Esophagus muscularis mucosa (tissue), 4 donors: Measurements from ENCODE around the gene MGLL.

Source experiments
- EP300 ChIP-seq: sonication (generic); formaldehyde crosslinking; IDR thresholded peaks from one replicate; pipeline ENCODE4 v1.6.1; 2017; ENCODE audit warnings: antibody characterized with exemption
- POLR2A ChIP-seq: fragments of 450-650 bp; IDR thresholded peaks from one replicate; pipeline ENCODE4 v1.6.1; 2017; ENCODE audit warnings: antibody characterized with exemption, moderate library complexity, mild to moderate bottlenecking, low read depth
- POLR2AphosphoS5 ChIP-seq, 2 donors: sonication (generic); formaldehyde crosslinking; IDR thresholded peaks; one replicate each; pipeline ENCODE4 v1.6.1; 2017; ENCODE audit warnings: antibody characterized with exemption in 2 of 2
- TF ChIP-seq, protein P1 (sequence below), 3 experiments: fragments of 200-600 bp in 2 of 3; fragments of 450-650 bp in 1 of 3; sonication (generic) in 2 of 3; IDR thresholded peaks; one replicate each; pipeline ENCODE4 v1.5.1; 2017 to 2019; ENCODE audit warnings: antibody characterized with exemption in 3 of 3, mild to moderate bottlenecking in 2 of 3, moderate library complexity in 1 of 3

DNA sequence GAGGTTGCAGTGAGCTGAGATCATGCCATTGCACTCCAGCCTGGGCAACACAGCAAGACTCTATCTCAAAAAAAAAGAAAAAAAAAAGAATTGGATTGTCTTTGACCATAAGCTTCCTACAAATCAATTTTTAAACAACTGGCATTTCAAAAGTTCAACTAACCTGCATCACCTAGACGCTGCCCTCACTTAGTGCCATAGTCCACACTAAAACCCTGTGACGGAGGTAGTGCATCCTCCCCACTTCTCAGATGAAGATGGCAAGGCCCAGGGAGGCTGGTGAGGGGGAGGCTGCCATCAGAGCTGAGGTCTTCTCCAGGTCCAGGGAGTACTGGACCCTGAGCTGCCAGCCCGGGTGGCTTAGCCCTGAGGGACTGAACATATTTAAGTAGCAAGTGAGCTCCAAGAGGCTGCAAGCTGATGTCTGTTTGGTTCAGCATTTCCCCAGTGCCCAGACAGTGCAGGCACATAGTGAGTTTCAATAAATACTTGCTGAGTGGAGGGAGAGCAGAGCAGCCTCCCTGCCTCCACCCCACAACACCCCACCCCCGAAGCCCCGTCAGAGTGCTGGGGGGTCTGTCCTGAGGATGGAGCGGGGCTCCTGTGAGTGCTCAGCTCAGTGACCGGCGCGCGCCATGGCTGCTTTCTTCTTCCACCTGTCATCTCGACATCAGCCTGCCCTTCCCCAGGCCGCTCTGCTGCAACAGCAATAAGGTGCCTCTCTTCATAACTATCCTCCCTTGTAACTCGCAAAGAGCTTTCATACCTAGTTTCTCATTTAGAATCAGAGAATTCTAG lies 52.8 kb downstream of the MGLL start:
- TF ChIP-seq, protein P1, sequence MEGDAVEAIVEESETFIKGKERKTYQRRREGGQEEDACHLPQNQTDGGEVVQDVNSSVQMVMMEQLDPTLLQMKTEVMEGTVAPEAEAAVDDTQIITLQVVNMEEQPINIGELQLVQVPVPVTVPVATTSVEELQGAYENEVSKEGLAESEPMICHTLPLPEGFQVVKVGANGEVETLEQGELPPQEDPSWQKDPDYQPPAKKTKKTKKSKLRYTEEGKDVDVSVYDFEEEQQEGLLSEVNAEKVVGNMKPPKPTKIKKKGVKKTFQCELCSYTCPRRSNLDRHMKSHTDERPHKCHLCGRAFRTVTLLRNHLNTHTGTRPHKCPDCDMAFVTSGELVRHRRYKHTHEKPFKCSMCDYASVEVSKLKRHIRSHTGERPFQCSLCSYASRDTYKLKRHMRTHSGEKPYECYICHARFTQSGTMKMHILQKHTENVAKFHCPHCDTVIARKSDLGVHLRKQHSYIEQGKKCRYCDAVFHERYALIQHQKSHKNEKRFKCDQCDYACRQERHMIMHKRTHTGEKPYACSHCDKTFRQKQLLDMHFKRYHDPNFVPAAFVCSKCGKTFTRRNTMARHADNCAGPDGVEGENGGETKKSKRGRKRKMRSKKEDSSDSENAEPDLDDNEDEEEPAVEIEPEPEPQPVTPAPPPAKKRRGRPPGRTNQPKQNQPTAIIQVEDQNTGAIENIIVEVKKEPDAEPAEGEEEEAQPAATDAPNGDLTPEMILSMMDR (IDR thresholded peaks at IDR 0.05), result no peak
- TF ChIP-seq POLR2A (no peak), POLR2AphosphoS5 (IDR thresholded peaks at IDR 0.05) (no peak), EP300 (no peak)
